GM13976 (cell line): ENCODE data around the gene AGPS.

Experiments used
- DNase-seq: peaks from one replicate; pipeline ENCODE4 v3.0.0; 2012; ENCODE audit warnings: low spot score
- CTCF ChIP-seq: IDR thresholded peaks from 2 replicates; pipeline ENCODE4 v1.5.1; 2012; ENCODE audit warnings: borderline replicate concordance, mild to moderate bottlenecking; ENCODE audit not compliant: insufficient read depth; ENCODE audit errors: extremely low read depth, missing control alignments, control extremely low read depth
- in situ Hi-C: fragments of 300-500 bp; cut with MboI; formaldehyde crosslinking; loops from one replicate; pipeline ENCODE4 v1.12.0; 2022; ENCODE audit warnings: low sequenced_read_pairs, mixed read lengths, inconsistent platforms; ENCODE audit not compliant: unreplicated experiment

Gene AGPS

GRCh38 chr2:177519534-177520115, 127.1 kb downstream of the AGPS start:
- TF ChIP-seq CTCF, result no peak
- in situ Hi-C loops, result no loop called here
- DNase-seq, result no peak

GRCh38 chr2:177520324-177520723, 127.8 kb downstream of the AGPS start:
- no peak for DNase-seq
- in situ Hi-C loops, result no loop called here
- TF ChIP-seq CTCF, result no peak

DNA sequence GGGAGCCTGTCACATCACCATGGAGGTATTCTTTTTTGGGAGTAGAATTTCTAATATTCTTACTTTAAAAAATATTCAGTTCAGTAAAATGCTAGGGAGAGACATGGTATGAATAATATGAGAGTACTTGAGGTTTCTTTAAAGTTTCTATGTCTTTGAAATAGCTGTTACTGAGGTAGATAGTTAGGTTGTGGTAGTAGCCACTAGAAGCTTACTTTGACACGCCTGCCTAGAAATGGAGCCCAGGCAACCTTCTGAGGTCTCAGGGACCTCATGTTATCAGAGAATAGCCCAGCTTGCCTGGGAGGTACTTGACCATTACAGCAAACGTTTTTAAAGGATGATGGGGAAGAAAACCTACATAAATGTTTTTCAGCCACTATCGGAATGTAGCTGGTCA, 131.2 kb downstream of the AGPS start:
- in situ Hi-C loops, result no loop called here
- no peak for TF ChIP-seq CTCF
- no peak for DNase-seq

DNA sequence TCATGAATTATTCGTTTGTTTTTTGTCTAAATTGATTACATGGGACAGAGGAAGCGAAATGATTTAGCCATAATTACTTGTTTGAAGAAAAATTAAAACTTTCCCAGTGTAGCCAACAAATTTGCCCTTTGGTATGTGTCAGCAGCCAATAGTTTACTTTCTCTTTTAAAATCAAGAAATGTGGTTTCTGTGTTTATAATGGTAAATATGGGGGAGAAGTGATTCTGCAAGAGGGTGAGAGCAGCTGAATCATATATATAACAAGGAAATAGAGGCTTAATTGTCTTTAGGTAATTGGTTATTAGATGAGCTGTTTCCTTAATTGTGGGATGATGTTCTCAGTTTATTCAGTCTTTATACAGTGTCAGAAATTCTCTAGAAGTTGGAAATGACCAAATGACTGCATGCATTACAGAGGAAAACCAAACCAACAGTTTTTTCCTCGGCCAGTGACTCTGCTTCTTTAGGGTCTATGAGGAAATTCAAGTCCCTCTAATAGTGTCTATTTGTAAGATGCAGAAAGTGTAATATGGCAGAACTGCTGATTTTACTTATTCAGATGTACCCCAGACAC, 132.9 kb downstream of the AGPS start:
- TF ChIP-seq CTCF, result no peak
- DNase-seq, result no peak
- in situ Hi-C loops, result no loop called here

DNA sequence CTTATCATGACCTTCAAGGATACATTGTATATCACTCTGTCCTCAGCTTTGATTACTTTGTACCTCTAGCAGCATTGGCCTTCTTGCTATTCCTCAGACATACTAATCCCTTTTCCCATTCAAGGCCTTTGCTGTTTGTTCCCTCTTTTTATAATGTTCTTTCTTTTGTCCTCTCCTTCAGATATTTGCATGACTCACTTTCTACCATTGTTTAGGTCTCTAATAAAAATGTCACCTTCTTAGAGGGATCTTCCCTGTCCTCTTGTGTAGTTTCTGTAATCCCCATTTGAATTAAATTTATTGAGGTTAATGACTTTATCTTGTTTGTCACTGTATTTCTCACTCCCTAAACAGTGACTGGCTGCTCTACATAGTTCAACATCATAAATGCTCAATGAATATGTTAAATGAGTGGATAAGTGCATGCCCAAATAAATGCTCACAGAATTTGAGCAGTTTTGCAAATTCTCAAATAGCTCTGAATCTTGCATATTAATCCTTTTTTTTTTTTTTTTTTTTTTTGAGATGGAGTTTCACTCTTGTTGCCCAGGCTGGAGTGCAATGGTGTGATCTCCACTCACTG, 135.9 kb downstream of the AGPS start:
- in situ Hi-C loops, result no loop called here
- no peak for TF ChIP-seq CTCF
- no peak for DNase-seq

DNA sequence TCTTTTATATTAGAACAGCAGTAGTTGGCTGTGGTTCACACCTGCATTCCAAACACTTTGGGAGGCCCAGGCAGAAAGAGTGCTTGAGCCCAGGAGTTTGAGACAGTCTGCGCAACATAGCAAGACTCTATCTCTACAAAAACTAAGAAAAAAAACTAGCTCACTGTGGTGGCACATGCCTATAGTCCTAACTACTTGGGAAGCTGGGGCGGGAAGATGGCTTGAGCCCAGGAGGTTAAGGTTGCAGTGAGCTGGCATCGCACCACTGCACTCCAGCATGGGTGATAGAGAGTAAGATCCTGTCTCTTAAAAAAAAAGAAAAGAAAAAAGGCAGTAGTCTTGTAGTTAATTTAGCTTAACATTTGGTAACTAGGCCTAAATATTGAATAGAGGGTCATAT, 136.6 kb downstream of the AGPS start:
- TF ChIP-seq CTCF, result no peak
- DNase-seq, result no peak
- in situ Hi-C loops, result no loop called here
